Central memory CD4-positive, alpha-beta T cell (primary cell): Measurements from ENCODE around the gene TMEM266.

ENCODE experiments used
- DNase-seq: peaks from one replicate; pipeline ENCODE4 v3.0.0; 2022

Gene TMEM266

DNA sequence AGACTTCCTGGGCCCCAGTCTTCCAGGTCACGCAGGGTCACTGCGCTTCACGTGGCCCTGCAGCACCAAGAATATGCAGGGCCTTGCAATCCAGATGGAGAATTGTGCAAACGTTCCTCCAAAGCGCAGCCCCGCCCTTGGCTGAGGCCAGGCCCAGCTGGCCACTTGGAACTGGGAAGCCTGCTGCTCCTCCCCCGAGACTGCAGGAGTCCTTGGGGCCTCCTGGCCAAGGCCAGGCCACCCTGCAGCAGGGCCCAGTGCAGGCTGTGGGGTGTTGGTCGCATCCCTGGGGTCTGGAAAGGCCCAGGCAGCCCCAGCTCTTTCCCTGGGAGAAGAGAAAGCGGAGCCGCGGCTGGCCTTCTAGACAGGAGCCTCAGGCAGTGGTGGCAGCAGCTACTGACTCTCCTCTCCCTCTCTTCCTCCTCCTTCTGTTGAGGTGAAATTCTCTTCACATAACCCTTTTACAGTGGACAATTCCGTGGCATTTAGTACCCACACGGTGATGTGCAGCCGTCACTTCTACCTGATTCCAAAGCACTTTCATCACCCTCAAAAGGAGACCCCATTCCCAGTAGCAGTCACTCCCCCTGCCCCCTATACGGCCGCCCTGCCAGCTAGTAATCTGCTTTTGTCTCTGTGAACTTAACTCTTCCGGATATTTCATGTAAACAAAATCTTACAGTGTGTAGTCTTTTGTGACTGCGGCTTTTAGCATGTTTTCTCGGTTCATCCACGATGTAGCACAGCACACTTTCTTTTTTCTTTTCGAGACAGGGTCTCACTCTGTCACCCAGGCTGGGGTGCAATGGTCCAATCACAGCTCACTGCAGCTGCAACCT is 103.9 kb downstream of the TMEM266 start:
- DNase-seq: no peak

DNA sequence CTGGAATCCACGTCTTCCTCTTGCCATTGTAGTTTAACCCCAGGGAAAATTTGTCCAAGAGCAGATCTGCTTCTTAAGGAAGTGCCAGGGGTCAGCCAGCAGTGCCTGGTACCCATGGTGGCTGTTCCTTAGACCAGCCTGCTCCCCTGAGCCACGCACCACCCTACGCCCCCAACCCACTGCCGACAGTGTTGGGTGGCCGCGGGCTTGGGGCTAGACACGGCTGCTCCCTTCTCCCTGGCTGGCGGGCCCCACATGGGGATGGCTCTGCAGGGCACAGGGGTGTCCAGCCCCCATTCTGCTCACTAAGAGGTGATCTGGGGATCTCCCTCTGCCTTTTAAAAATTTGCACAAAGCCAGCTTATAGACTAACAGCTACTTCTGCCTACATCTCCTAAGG is 104.8 kb downstream of the TMEM266 start:
- DNase-seq: no peak

DNA sequence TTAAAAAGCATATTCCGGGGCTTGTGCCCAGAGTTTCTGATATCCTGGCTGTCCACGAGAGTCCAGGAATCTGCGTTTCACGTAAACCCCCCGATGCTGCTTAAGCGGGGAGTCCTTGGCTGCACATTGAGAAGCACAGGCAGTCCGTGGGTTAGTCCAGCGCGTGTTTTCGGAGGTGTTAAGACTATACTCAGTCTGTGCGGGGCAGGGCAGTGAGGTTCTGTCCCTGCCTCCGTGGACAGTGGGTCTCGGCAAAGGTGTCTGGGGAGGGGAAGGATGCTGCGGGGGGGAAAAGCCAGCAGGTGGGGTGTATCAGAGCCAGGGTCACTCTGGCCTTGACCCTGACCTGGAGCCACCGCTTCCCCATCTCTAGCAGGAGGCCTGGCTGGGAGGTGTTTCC is 106.2 kb downstream of the TMEM266 start:
- DNase-seq: no peak

DNA sequence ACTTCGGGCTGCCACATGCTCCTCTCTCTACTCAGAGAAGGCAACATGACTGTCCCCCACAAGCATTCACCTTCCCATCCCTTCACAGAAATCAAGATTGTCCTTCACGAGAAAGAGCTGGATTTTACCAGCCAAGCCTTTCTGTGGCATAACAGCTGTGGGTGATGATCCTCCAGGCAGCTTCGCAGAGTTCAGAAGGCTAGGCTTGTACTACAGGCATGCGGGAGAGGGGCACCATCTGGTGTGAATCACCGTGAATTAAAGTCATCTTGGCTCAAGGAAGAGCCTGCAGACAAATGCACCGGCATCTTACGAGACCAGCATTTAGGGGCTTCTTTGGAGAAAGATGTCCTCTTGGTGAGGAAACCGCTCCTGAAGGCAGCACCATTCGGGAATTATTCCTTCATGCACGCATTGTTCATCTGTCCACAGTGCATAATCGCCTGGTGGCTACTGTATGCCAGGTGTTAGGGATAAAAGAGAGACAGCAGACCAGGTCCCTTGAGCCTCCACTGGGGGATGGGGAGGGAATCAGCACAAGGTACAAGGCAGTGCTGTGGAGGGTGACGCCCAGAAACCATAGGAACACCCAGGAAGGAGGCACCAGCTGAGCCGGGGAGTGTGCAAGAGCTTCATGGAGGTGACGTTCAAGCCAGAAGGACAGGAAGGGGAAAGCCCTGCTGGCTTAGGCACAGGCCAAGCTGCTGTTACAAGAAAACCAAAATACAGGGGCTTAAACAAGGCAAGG is 108.6 kb downstream of the TMEM266 start:
- no peak for DNase-seq

DNA sequence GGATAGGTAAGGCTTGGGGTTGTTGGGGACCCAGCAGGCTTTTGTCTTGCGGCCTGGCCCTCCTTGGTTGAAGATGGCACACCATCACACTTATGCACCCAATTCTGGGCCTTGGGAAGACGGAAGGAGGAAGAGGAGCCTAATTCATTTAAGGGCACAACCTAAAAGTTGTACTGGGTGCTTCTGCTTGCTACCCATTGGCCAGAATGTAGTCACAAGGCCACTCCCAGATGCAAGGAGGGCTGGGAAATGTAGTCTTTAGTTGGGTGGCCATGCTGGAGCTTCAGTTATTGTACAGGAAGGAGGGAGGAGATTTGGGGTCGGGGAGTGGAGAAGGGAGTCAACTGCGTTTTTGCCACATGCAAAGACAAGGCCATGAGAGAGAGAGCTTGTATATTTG is 109.2 kb downstream of the TMEM266 start:
- no peak for DNase-seq

DNA sequence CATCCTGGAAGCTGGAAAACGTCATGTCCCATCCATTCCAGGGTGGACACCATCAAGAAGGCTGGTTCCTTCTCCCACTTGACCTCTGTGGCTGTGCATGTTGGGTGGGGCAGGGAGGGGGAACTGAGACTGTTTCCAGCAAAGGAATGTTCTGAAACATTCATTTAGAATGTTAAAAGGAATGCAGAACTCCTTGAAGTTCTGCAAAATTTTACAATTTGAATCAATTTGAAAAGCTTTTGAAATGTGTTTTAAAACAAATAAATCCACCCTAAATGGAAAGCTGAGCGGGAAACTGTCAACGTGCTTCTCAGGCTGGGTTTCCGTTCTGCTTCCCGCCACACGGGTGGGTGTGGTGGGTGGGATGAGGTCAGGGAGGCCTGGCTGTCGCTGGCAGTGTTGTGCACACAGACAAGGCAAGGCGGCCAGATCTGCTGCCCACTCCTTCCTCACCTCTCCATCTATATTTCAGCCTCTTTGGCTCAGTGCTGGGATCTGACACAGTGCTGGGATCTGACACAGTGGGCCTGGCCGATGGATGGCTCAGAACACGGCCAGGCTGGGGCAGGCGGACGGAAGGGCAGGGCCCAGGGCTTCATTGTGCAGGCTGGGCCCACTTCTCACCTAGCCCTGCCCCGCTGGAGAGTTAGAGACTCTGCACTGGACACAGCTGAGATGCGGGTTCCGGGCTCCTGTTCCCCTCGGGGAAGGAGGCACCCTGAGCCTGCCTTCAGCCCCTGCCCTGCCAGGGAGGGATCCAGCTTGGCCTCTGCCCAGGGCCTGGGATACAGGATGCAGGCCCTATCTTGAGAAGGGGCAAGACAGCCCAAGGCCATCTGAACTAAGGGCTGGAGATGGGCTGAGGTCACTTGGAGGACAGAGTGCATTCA is 110.4 kb downstream of the TMEM266 start:
- DNase-seq: no peak

DNA sequence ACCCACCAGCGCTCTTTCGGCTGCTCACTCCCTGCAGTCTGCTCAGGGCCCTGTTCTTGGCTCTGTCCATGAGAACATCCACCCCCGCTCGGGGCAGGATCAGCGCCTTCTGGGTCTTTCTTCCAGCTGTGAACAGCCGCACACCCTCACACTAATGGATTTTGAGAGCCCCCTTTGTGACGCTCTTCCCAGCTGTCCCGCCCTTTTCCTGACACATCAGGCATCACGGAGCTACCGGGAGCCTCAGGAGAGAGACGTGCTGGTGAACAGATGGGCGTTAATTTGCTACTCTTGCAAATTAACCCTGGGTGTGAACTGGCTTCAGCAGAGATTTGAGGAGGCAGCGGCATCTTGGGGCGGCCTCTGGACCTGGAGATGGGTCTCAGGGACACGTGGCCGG is 113.0 kb downstream of the TMEM266 start:
- DNase-seq: no peak

DNA sequence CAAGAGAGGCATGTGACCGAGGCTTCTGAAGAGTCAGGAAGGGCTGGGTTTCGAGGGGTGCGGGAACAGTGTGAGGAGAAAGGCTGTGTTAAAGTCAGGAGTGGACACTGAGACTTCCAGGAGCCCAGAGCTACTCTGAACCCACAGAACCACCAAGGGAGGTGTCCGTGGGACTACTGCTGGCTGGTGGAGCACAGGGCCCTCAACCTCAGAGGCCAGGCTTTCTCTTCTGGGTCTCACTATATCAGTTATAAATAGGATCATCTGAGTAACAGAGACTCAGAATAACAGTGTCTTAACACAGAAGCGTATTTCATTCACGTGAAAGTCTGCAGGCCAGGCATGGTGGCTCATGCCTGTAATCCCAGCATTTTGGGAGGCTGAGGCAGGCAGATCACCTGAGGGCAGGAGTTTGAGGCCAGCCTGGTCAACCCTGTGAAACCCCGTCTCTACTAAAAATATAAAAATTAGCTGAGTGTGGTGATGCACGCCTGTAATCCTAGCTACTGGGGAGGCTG is 113.6 kb downstream of the TMEM266 start:
- no peak for DNase-seq

DNA sequence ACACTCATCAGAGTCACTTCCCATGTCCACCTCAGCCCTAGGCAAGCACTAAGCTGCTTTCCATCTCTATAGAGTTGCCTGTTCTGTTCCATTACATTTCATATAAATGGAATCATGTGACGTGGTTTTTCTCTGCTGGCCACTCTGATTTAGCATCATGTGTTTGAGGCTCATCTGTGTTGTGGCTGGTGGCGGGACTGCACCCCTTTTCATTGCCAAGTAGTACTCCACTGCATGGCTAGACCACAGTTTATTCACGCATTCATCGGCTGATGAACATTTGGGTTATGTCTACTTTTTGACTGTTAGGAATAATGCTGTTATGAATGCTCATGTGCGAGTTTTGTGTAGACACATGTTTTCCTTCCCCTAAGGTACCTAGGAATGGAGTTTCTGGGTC is 114.9 kb downstream of the TMEM266 start:
- no peak for DNase-seq

DNA sequence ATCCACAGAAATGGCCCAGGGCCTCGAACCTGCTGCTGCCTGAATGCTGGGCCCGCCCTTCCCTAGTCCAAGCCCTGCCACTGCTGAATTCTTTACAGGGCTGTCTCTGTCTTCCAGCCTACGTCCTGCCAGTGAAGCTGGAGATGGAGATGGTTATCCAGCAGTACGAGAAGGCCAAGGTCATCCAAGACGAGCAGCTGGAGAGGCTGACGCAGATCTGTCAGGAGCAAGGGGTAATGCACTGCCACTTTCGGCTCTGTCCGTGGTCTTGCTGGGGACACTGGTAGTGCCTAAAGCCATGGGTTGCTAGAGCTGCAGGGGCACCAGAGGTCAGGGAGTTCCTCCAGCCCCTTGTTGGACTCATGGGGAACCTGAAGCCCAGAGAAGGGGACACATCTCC is 115.7 kb downstream of the TMEM266 start:
- DNase-seq: no peak

DNA sequence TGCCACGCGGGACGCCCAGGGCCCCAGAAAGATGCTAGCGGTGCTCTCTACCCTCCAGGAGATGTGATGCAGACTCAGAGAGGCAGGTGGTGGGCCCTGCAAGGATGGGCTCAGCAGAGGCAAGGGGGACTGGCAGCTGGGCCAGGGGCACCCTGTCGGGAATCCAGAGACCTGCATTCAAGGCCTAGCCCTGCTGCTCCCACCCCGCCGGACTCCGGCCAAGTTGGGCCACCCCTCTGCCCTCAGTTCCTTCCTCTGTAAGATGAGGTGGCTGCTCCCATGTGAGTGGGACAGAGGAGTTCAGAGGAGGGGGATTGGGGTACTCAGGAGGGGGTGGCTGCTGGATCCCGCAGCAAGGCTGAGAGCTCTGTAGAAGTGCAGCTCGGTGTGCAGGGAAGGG is 116.3 kb downstream of the TMEM266 start:
- DNase-seq: no peak

DNA sequence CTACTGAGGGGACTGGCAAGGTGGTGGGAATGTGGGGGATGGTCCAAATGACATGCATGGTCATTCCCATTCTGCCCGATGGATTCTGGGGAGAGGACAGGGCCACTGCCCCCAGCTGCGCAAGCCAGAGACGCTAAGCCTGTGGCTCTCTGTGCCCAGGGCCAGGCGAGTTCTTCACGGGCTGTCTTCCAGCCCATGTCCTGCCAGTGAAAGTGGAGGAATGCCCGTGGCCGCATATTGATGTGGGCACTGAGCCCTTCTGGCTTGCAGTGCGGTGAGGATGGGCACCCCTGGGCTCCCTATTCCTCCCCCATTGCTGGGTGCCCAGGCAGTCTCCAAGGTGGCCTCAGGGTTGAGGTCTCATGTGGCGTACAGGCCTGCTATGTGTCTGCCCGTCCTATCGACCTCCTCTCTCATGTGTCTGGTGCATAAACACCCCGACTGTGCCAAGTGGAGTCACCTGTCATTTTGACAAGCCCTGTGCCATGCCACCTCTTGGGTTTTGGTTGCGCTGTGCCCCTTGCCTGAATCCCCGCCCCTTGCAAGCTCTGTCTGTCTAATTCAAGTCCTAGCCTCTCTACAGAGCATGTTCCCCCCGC is 116.8 kb downstream of the TMEM266 start:
- DNase-seq: no peak

DNA sequence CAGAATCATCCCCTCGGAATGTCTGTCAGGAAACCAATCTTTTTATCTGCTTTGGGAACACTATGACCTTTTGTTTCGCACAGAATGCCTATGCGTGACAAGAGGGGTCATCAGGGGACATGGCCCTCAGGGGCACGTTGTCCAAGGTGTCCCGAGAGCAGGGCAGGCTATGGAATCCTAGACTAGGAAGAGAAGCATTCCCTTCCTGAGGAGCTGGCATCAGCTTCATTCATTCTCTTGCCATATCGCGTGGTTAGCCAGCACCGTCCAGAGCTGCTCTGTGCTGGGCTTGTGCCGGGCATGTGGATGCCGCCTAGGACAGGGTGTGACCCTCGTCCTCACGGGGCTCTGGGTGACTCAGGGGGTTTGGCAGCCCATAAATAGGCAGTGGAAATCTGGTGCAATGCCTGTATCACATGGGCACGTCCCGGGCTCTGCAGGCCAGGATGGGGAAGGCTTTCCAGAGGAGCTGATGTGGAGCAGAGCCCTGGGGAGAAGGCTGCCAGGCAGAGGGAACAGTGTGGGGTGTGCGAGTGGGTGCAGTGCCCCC is 117.8 kb downstream of the TMEM266 start:
- DNase-seq: no peak

DNA sequence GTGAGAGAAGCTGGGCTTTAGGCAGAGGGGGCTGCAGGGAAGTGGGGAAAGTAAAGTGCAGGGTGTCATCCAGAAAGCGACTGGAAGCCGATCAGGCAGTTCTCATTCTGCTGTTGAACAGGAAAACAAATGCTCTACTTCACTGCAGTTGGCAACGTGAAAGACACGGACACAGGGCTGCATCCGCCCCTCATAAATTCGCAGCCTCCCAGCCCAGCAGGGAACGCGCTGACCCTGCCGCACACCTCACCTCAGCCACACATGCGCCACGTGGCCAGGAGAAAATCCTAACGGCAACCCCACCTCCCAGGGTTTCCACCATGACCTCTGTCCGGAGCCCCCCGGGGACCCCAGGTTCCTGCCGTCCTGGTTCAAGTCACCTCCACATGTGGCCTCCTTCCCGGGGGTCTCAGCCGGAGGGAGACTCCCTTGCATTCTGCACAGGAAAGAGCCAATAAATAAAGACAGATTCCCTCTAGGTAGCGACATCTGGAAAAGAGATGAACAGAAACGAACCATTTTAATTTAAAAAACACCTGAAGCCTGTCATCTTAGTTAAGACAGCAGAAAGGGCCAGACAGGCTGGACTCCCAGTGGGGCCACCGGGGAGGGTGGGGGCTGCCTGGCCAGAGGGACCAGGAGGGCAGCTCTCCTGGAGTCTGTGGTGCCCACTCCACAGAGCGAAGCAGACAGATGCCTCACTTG is 118.7 kb downstream of the TMEM266 start:
- no peak for DNase-seq

DNA sequence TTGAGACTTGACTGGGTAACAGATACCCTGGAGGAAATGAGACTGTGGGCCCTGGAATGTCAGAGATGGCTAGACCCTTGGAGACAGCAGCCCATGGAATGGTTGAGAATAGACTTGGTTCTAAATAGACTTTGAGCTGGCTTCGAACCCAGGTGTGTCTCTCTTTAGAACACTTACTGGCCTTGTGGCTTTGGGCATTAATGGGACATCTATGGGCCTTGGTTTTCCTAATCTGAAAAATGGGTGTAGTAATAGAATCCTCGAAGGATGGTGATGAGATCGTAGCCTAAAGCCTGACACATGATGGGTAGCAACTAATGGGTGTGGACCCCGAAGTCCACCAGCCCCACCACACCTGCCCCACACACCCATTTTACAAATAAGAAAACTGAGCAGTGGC is 119.2 kb downstream of the TMEM266 start:
- DNase-seq: no peak

DNA sequence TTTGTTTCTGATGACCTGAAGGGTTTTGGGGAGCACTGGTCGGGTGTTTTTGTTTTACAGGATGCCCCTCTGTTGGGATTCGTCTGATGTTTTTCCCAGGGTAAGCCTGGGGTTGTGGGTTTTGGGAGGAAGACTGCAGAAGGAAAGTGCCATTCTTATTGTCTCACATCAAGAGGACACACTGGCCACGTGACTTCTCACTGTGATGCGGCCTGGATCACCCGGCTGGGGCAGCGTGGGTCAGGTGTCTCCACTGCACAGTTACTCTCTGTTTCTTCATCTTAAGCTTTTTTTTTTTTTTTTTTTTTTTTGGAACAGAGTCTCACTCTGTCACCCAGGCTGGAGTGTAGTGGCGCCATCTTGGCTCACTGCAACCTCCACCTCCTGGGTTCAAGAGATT is 120.5 kb downstream of the TMEM266 start:
- no peak for DNase-seq

DNA sequence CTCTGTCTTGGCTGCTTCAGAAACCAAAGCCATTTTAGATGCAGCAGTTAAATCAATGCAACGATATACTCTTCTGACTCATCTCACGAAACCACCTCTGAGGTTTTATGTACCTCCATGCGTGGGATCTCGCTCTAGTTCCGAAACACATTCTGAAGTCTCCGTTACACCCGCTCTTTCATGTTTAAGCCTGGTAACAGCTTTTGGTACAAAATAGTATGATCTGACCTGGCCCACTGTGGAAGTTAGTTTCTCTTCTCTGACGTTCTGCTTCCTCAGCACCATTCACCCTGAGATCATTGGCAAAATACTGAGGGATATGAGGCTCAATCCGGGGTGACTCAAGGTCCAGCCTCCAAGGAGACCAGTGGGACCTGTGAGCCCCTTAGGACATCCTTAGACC is 121.9 kb downstream of the TMEM266 start:
- no peak for DNase-seq

DNA sequence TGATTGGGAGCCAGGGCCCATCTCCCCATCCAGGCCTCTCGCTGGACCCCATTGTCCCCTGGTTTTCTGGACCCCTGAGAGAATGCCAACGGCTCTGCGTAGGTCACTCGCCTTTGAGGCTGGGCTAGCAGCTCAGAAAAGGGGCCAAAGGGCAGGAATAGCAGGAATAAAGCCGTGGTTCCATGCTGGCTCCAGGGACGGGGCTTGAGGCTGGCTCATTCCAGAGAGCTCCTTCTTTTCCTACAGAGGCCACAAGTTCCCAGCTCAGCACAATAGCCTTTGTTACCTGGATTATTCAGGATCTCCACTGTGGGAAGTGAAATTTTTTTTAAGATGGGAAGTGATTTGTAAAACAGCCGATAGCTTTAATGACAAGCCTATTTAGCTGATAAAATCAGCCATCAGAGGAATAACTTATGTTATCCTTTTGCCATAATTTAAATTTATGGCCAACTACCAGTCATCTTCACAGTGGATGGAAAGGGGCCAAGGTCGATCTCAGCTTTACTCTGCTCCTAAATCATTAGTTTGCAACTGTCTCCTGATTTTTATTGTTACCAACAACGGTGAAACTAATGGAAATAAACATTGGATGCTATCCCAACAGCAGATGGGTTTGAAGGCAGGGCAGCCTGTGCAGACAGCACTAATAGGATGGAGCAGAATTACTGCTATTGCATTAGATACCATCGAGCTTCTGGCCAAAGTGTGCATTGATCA is 124.3 kb downstream of the TMEM266 start:
- no peak for DNase-seq

DNA sequence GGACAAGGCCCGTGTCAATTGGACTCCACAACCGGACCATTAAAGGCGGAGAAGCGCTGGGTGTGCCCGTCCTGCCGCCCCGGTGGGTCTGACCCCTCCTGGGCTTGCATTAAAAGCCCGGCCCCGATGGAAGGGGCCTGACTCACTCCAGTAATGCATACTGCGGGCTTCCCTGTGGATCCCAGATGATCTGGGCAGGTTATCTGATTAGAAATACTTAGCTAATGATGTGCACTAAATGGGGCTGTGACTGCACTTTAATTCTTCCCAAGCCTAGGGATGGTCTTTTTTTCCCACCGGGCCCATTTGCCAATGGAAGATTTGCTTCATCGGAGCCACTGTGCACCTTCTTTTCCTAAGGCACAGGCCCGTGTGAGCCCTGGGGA is 124.9 kb downstream of the TMEM266 start:
- no peak for DNase-seq

DNA sequence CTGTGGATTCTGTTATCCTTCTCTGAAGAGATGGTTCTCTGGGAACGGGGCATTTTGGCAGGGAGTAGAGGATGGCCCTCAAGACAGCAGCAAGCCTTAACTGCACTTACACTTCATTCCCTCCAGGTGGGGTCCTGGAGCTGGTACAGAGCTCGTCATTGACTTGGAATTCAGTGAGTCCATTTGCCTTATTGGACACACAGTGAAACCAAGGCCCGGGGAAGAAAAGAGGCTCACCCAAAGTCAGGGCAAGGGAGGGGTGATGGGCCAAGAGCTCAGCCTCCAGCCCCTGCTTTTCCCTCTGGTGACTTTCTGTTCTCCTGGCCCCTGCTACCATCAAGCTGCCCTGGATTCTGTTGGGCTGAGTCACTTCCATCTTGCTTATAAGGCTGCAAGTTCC is 125.9 kb downstream of the TMEM266 start:
- DNase-seq: no peak

DNA sequence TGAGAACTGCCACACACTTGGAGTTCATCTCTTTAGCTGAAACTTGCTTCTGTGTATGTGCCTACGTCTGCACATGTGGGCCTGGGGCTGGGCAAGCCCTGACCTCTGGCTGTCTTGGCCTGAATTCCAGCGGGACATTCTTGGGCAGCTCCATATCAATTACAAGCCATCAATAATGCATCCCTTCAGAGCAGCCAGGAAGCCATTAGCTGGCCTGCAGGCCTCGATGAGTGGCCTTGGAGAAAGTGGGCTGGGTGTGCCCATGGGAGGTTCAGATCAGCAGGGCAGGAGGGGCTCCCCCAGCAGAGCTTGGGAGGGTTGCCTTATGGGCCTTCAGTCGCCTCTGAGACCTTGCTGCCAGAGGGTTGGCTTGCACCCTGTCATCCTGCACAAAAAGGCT is 127.4 kb downstream of the TMEM266 start:
- DNase-seq: no peak
